Measurements from ENCODE around the gene EYS.

EYS gene

GRCh38 chr6:64890609-64891008 is 816.4 kb downstream of the EYS start:
- Histone ChIP-seq H3K79me2 (ENCODE audit: insufficient read depth, low read length) (no peaks in the 10 kb centered on the region), H3K9ac (ENCODE audit: low read depth, low read length, poor library complexity, severe bottlenecking) (no peak overlapping the region), H4K20me1 (ENCODE audit: insufficient read depth, low read length, poor library complexity, severe bottlenecking) (no peaks in the 10 kb centered on the region), H3K4me2 (ENCODE audit: low read depth, low read length, poor library complexity, severe bottlenecking) (no peak overlapping the region), H3K9me2 (replicated peaks; ENCODE audit: low read depth, low read length) (no peaks in the 10 kb centered on the region), H2AFZ (ENCODE audit: low read length) (no peak overlapping the region), H3K27me3 (ENCODE audit: insufficient read depth, low read length, poor library complexity, severe bottlenecking) (no peaks in the 10 kb centered on the region), H3K4me1 (ENCODE audit: insufficient read depth, low read length, poor library complexity, severe bottlenecking) (no peaks in the 10 kb centered on the region), H3K4me3 (ENCODE audit: low read length, poor library complexity, severe bottlenecking) (no peak overlapping the region), H3K9me3 (ENCODE audit: insufficient read depth, low read depth, low read length) (no peaks in the 10 kb centered on the region), H3K36me3 (ENCODE audit: insufficient read depth, low read length) (no peaks in the 10 kb centered on the region), H3F3A (ENCODE audit: low read depth) (no peaks in the 10 kb centered on the region)
- no peak for TF ChIP-seq CTCF (conservative IDR thresholded peaks at IDR 0.05; ENCODE audit: low read length)

- H3K9ac ChIP-seq (ENCODE audit: low read depth, low read length, poor library complexity, severe bottlenecking): no peak overlapping the region
- no peak for TF ChIP-seq CTCF (conservative IDR thresholded peaks at IDR 0.05; ENCODE audit: low read length)
- no peak overlapping the region for H3K4me3 ChIP-seq (ENCODE audit: low read length, poor library complexity, severe bottlenecking)
- H3K4me1 ChIP-seq (ENCODE audit: insufficient read depth, low read length, poor library complexity, severe bottlenecking): no peaks in the 10 kb centered on the region
- H3K9me3 ChIP-seq (ENCODE audit: insufficient read depth, low read depth, low read length): no peaks in the 10 kb centered on the region
- no peaks in the 10 kb centered on the region for H4K20me1 ChIP-seq (ENCODE audit: insufficient read depth, low read length, poor library complexity, severe bottlenecking)
- H3K4me2 ChIP-seq (ENCODE audit: low read depth, low read length, poor library complexity, severe bottlenecking): no peak overlapping the region
- no peaks in the 10 kb centered on the region for H3K36me3 ChIP-seq (ENCODE audit: insufficient read depth, low read length)
- H3F3A ChIP-seq (ENCODE audit: low read depth): no peaks in the 10 kb centered on the region
- H2AFZ ChIP-seq (ENCODE audit: low read length): no peak overlapping the region
- H3K27me3 ChIP-seq (ENCODE audit: insufficient read depth, low read length, poor library complexity, severe bottlenecking): no peaks in the 10 kb centered on the region
- H3K79me2 ChIP-seq (ENCODE audit: insufficient read depth, low read length): no peaks in the 10 kb centered on the region
- no peaks in the 10 kb centered on the region for H3K9me2 ChIP-seq (replicated peaks; ENCODE audit: low read depth, low read length)
Measured at GRCh38 chr6:64889144-64889543, 817.9 kb downstream of the EYS start.

- no peaks in the 10 kb centered on the region for H3K9me2 ChIP-seq (replicated peaks; ENCODE audit: low read depth, low read length)
- H3K4me1 ChIP-seq (ENCODE audit: insufficient read depth, low read length, poor library complexity, severe bottlenecking): no peaks in the 10 kb centered on the region
- TF ChIP-seq EZH2phosphoT487 (IDR thresholded peaks at IDR 0.05; ENCODE audit: borderline replicate concordance) (no peak), CTCF (conservative IDR thresholded peaks at IDR 0.05; ENCODE audit: low read length) (no peak)
- no peaks in the 10 kb centered on the region for H3K27me3 ChIP-seq (ENCODE audit: insufficient read depth, low read length, poor library complexity, severe bottlenecking)
- H3F3A ChIP-seq (ENCODE audit: low read depth): no peaks in the 10 kb centered on the region
- no peaks in the 10 kb centered on the region for H3K9me3 ChIP-seq (ENCODE audit: insufficient read depth, low read depth, low read length)
- H3K36me3 ChIP-seq (ENCODE audit: insufficient read depth, low read length): no peaks in the 10 kb centered on the region
- no peak overlapping the region for H2AFZ ChIP-seq (ENCODE audit: low read length)
- H3K4me2 ChIP-seq (ENCODE audit: low read depth, low read length, poor library complexity, severe bottlenecking): no peak overlapping the region
- H3K79me2 ChIP-seq (ENCODE audit: insufficient read depth, low read length): no peaks in the 10 kb centered on the region
- H3K4me3 ChIP-seq (ENCODE audit: low read length, poor library complexity, severe bottlenecking): no peak overlapping the region
- H4K20me1 ChIP-seq (ENCODE audit: insufficient read depth, low read length, poor library complexity, severe bottlenecking): no peaks in the 10 kb centered on the region
- H3K9ac ChIP-seq (ENCODE audit: low read depth, low read length, poor library complexity, severe bottlenecking): no peak overlapping the region
Measured at GRCh38 chr6:64874776-64875175, 832.2 kb downstream of the EYS start.

Measured in Loucy (cell line).